Measurements from ENCODE around the gene DAZAP1. TPM values are rescaled to one million over a fixed set of nuclear protein-coding genes. Genes with fewer than 3 reads are reported as not detected.
A peak's percentile ranks its signal among the peaks of the same experiment; 100 is the strongest.

The DAZAP1 gene
- total RNA-seq, 1 donor from 2014 or later: 98.7 TPM

- no peak for TF ChIP-seq CTCF (IDR thresholded peaks at IDR 0.05)
- no peak overlapping the region for H3K4me3 ChIP-seq
- ATAC-seq (no peak), DNase-seq (no peak)
- H3K4me1 ChIP-seq: peaks cover 23% of the 10 kb centered on the region
- peaks cover 34% of the 10 kb centered on the region for H3K36me3 ChIP-seq
- intact Hi-C loops (cut with DNase I): no loop called here
- no peaks in the 10 kb centered on the region for H3K9me3 ChIP-seq
- peaks cover 8% of the 10 kb centered on the region for H3K27me3 ChIP-seq
- no peak overlapping the region for H3K27ac ChIP-seq
These were observed 33.6 kb downstream of the DAZAP1 start for GRCh38 chr19:1441022-1441426.

- Histone ChIP-seq H3K27ac (no peak overlapping the region), H3K36me3 (peaks cover 34% of the 10 kb centered on the region), H3K9me3 (no peaks in the 10 kb centered on the region), H3K4me1 (peaks cover 30% of the 10 kb centered on the region), H3K27me3 (peaks cover 17% of the 10 kb centered on the region), H3K4me3 (no peak overlapping the region)
- no peak for TF ChIP-seq CTCF (IDR thresholded peaks at IDR 0.05)
- no peak for ATAC-seq
- peak; percentile 64 for DNase-seq
- intact Hi-C loops (cut with DNase I): no loop called here
These were observed 34.5 kb downstream of the DAZAP1 start for GRCh38 chr19:1441677-1442438.

- H3K27me3 ChIP-seq: peaks cover 52% of the 10 kb centered on the region
- ATAC-seq (peak; percentile 94), DNase-seq (peak; percentile 89)
- H3K4me3 ChIP-seq: peak overlapping the region; percentile 42
- no peak overlapping the region for H3K27ac ChIP-seq
- no peaks in the 10 kb centered on the region for H3K9me3 ChIP-seq
- peaks cover 17% of the 10 kb centered on the region for H3K4me1 ChIP-seq
- H3K36me3 ChIP-seq: peaks cover 25% of the 10 kb centered on the region
- peak; percentile 92 for TF ChIP-seq CTCF (IDR thresholded peaks at IDR 0.05)
- intact Hi-C loops (cut with DNase I): no loop called here
These were observed 38.0 kb downstream of the DAZAP1 start for GRCh38 chr19:1445185-1445931.

GRCh38 chr19:1445932-1446712, 38.7 kb downstream of the DAZAP1 start:
- peak overlapping the region; percentile 42 for H3K4me3 ChIP-seq
- TF ChIP-seq CTCF (IDR thresholded peaks at IDR 0.05): no peak
- DNase-seq (no peak), ATAC-seq (peak; percentile 1)
- peaks cover 59% of the 10 kb centered on the region for H3K27me3 ChIP-seq
- intact Hi-C loops (cut with DNase I): no loop called here
- no peaks in the 10 kb centered on the region for H3K9me3 ChIP-seq
- H3K4me1 ChIP-seq: peaks cover 17% of the 10 kb centered on the region
- H3K36me3 ChIP-seq: peaks cover 18% of the 10 kb centered on the region
- no peak overlapping the region for H3K27ac ChIP-seq

- H3K4me1 ChIP-seq: peaks cover 17% of the 10 kb centered on the region
- TF ChIP-seq CTCF (IDR thresholded peaks at IDR 0.05): no peak
- intact Hi-C loops (cut with DNase I): no loop called here
- no peaks in the 10 kb centered on the region for H3K9me3 ChIP-seq
- ATAC-seq (no peak), DNase-seq (no peak)
- H3K27me3 ChIP-seq: peaks cover 67% of the 10 kb centered on the region
- no peak overlapping the region for H3K27ac ChIP-seq
- peaks cover 11% of the 10 kb centered on the region for H3K36me3 ChIP-seq
- no peak overlapping the region for H3K4me3 ChIP-seq
These were observed 39.5 kb downstream of the DAZAP1 start for GRCh38 chr19:1446713-1447481.

Data from upper lobe of right lung (tissue), 1 donor.